Ishikawa (cell line): ENCODE data around the gene SPIRE2.

ENCODE experiments used
- CEBPB ChIP-seq: IDR thresholded peaks from 2 replicates; pipeline ENCODE4 v1.6.1; 2012
- CREB1 ChIP-seq: IDR thresholded peaks from 2 replicates; pipeline ENCODE4 v1.6.1; 2012; ENCODE audit warnings: low read depth
- EGR1 ChIP-seq: IDR thresholded peaks from 2 replicates; pipeline ENCODE4 v1.6.1; 2012
- EP300 ChIP-seq: IDR thresholded peaks from 2 replicates; pipeline ENCODE4 v1.6.1; 2012; ENCODE audit warnings: borderline replicate concordance
- FOXM1 ChIP-seq: IDR thresholded peaks from 2 replicates; pipeline ENCODE4 v1.6.1; 2012; ENCODE audit warnings: low read depth, borderline replicate concordance
- NFIC ChIP-seq: IDR thresholded peaks from 2 replicates; pipeline ENCODE4 v1.6.1; 2012
- RAD21 ChIP-seq: IDR thresholded peaks from 2 replicates; pipeline ENCODE4 v1.6.1; 2012; ENCODE audit warnings: low read depth
- TAF1 ChIP-seq: IDR thresholded peaks from 2 replicates; pipeline ENCODE4 v1.6.1; 2012; ENCODE audit warnings: low read depth, mild to moderate bottlenecking
- TCF12 ChIP-seq: IDR thresholded peaks from 2 replicates; pipeline ENCODE4 v1.6.1; 2012; ENCODE audit warnings: low read depth
- TEAD4 ChIP-seq: IDR thresholded peaks from 2 replicates; pipeline ENCODE4 v1.6.1; 2012
- YY1 ChIP-seq: IDR thresholded peaks from 2 replicates; pipeline ENCODE4 v1.6.1; 2012; ENCODE audit warnings: low read depth
- ZBTB7A ChIP-seq: IDR thresholded peaks from 2 replicates; pipeline ENCODE4 v1.6.1; 2012; ENCODE audit warnings: low read depth
- TF ChIP-seq, protein P1 (sequence below): IDR thresholded peaks from 2 replicates; pipeline ENCODE4 v1.6.1; 2012; ENCODE audit warnings: low read depth, mild to moderate bottlenecking
- TF ChIP-seq, protein P2 (sequence below): IDR thresholded peaks from 2 replicates; pipeline ENCODE4 v1.6.1; 2012
- TF ChIP-seq, protein P3 (sequence below): IDR thresholded peaks from 2 replicates; pipeline ENCODE4 v1.6.1; 2012

Gene SPIRE2

DNA sequence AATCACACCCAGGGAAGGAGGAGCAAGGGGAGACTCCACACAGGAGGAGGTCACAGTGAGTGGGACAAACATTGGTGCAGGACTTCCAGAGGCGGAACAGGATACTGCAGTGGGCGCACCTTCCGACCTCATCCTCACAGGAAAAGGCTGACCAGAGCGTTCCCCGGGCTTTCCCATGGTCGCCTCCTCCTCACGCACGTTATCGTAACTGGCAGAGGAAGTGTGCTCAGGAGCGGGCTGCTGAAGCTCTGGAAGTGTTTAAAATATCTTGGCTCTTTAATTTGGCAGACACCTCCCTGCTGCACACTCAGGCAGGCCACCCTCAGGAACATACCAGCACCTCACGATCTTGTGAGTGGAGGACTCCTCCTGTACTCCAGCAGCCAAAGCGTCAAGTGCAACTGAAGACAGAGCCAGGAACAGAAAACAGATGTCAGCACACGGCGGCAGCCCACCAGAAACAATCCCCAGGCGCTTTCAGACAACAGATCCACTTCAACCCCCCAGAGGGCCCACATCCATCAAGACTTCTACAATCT, 29.4 kb upstream of the SPIRE2 start:
- TF ChIP-seq TCF12 (no peak), EGR1 (no peak), CEBPB (no peak), EP300 (no peak), ZBTB7A (no peak), RAD21 (no peak), NFIC (no peak), CREB1 (no peak), YY1 (no peak), TAF1 (no peak), FOXM1 (no peak), TEAD4 (no peak)
- TF ChIP-seq, protein P1, sequence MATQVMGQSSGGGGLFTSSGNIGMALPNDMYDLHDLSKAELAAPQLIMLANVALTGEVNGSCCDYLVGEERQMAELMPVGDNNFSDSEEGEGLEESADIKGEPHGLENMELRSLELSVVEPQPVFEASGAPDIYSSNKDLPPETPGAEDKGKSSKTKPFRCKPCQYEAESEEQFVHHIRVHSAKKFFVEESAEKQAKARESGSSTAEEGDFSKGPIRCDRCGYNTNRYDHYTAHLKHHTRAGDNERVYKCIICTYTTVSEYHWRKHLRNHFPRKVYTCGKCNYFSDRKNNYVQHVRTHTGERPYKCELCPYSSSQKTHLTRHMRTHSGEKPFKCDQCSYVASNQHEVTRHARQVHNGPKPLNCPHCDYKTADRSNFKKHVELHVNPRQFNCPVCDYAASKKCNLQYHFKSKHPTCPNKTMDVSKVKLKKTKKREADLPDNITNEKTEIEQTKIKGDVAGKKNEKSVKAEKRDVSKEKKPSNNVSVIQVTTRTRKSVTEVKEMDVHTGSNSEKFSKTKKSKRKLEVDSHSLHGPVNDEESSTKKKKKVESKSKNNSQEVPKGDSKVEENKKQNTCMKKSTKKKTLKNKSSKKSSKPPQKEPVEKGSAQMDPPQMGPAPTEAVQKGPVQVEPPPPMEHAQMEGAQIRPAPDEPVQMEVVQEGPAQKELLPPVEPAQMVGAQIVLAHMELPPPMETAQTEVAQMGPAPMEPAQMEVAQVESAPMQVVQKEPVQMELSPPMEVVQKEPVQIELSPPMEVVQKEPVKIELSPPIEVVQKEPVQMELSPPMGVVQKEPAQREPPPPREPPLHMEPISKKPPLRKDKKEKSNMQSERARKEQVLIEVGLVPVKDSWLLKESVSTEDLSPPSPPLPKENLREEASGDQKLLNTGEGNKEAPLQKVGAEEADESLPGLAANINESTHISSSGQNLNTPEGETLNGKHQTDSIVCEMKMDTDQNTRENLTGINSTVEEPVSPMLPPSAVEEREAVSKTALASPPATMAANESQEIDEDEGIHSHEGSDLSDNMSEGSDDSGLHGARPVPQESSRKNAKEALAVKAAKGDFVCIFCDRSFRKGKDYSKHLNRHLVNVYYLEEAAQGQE, result no peak
- TF ChIP-seq, protein P2, sequence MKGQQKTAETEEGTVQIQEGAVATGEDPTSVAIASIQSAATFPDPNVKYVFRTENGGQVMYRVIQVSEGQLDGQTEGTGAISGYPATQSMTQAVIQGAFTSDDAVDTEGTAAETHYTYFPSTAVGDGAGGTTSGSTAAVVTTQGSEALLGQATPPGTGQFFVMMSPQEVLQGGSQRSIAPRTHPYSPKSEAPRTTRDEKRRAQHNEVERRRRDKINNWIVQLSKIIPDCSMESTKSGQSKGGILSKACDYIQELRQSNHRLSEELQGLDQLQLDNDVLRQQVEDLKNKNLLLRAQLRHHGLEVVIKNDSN, result no peak
- TF ChIP-seq, protein P3, sequence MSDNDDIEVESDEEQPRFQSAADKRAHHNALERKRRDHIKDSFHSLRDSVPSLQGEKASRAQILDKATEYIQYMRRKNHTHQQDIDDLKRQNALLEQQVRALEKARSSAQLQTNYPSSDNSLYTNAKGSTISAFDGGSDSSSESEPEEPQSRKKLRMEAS, result no peak

DNA sequence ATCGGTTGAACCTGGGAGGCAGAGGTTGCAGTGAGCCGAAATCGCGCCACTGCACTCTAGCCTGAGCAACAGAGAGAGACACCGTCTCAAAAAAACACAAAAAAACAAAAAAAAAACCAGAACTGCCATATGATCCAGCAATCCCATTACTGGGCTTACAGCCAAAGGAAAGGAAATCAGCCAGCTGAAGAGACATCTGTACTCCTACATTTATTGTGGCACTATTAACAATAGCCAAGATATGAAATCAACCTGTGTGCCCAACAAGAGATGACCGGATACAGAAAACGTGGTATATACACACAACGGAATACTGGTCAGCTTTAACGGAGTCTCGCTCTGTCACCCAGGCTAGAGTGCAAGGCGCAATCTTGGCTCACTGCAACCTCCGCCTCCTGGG, 26.5 kb upstream of the SPIRE2 start:
- TF ChIP-seq ZBTB7A, result no peak
- TF ChIP-seq, protein P3, result peak; percentile 23; the same call in 1 of the 2 replicates
- TF ChIP-seq NFIC, result peak; percentile 68
- TF ChIP-seq, protein P2, result no peak

DNA sequence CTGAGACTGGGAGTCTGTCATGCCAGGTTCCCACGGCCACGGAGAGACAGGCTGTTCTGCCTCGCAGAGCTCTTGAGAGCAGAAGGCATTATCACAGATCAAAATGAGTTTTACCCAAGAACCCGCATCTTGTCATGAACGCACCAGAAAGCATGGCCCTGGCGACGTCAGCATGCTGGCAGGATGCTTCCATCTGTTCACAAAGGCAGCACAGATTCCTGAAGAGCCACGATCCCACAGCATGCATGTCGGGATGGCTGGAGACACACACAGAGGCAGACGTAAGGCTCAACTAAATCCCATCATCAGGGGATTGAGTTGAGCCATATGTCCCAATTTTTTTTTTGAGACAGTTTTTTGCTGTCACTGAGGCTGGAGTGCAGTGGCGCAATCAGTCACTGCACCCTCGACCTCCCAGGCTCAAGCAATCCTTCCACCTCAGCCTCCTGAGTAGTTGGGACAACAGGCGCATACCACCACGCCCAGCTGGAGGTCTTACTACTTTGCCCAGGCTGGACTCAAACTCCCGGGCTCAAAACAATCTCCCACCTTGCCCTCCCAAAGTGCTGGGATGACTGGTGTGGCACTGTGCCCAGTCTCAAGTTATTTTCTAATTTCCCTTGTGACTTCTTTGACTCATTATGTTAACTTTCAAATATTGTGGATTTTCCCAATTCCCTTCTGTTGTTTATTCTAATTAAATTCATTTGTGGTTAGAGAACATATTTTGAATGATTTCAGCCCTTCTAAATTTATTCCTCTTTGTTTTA, 23.0 kb upstream of the SPIRE2 start:
- TF ChIP-seq, protein P1, result no peak
- TF ChIP-seq CREB1 (no peak), CEBPB (no peak), TCF12 (no peak), ZBTB7A (no peak), TAF1 (no peak), EGR1 (no peak), EP300 (no peak), YY1 (no peak), FOXM1 (no peak), TEAD4 (no peak), RAD21 (no peak)
- TF ChIP-seq, protein P2, result no peak
- TF ChIP-seq, protein P3, result no peak

DNA sequence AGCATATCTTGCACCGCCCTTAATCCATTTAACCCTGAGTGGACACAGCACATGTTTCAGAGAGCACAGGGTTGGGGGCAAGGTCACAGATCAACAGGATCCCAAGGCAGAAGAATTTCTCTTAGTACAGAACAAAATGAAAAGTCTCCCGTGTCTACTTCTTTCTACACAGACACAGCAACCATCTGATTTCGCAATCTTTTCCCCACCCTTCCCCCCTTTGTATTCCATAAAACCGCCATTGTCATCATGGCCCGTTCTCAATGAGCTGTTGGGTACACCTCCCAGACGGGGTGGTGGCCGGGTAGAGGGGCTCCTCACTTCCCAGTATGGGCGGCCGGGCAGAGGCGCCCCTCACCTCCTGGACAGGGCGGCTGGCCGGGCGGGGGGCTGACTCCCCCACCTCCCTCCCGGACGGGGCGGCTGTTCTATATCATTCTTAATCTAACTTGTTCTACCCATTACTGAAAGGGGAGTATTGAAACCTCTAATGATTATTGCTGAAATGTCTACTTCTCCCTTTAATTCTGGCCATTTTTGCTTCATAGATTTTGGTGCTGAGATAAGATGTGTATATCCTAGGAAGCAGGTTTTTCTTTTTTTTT, 21.6 kb upstream of the SPIRE2 start:
- peak; percentile 62 for TF ChIP-seq CEBPB

DNA sequence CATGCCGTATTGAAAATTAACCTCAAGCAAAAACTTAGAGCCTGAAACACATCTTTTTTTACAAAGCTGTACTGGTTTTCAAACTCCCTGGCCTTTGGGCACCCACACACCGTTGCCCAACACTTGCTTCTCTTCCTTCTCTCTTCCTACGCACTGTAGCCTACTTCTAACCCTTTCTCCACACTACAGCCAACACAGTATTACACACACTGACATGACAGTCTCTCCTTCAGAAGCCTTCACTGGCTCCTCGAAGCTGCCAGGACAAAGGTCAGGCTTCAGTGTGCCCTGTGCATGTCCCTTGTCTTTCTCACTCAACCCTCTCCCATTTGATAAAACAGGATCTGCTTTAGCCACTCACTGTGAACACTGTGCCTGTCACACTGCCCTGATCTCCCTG, 19.8 kb upstream of the SPIRE2 start:
- TF ChIP-seq YY1 (no peak), CEBPB (no peak), EGR1 (no peak), TCF12 (no peak), TAF1 (no peak), NFIC (no peak)
- TF ChIP-seq, protein P1, result no peak
- TF ChIP-seq, protein P2, result no peak
